GM19463 (cell line): ENCODE measurements around the gene TMEM120B.

Source experiments
- ATAC-seq: cut with Tn5 transposase; IDR thresholded peaks from one replicate; pipeline ENCODE4 v1.9.1; 2021; ENCODE audit warnings: mild to moderate bottlenecking, moderate library complexity; ENCODE audit not compliant: unreplicated experiment

TMEM120B gene

GRCh38 chr12:121770813-121771625, 58.5 kb downstream of the TMEM120B start:
- ATAC-seq = no peak

- ATAC-seq = peak; percentile 85
Observed at GRCh38 chr12:121773011-121773777, 60.6 kb downstream of the TMEM120B start.

DNA sequence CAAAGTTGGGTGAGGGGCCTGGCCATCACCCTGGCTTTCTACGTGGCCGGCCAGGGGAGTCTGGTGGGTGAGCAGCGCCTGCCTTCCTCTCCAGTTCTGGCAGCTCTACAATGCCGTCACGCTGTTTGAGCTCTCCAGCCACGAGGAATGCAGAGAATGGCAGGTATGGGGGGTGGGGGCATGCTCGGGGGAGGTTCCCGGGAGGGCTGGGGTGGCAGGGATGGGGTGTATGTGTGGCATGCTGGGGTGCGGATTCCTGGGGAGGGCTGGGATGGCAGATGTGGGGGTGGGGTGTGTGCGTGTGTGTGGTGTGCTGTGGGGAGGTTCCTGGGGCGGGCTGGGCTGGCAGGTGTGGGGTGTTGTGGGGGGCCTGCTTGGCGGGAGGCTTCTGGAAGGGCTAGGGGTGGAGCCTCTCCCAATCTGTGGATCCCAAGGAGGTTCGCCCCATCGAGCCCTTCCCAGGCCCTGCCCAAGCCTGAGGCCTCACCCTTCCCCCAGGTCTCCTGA, 62.5 kb downstream of the TMEM120B start:
- ATAC-seq = no peak

- ATAC-seq = no peak
Observed at GRCh38 chr12:121775501-121775900, 62.9 kb downstream of the TMEM120B start.

DNA sequence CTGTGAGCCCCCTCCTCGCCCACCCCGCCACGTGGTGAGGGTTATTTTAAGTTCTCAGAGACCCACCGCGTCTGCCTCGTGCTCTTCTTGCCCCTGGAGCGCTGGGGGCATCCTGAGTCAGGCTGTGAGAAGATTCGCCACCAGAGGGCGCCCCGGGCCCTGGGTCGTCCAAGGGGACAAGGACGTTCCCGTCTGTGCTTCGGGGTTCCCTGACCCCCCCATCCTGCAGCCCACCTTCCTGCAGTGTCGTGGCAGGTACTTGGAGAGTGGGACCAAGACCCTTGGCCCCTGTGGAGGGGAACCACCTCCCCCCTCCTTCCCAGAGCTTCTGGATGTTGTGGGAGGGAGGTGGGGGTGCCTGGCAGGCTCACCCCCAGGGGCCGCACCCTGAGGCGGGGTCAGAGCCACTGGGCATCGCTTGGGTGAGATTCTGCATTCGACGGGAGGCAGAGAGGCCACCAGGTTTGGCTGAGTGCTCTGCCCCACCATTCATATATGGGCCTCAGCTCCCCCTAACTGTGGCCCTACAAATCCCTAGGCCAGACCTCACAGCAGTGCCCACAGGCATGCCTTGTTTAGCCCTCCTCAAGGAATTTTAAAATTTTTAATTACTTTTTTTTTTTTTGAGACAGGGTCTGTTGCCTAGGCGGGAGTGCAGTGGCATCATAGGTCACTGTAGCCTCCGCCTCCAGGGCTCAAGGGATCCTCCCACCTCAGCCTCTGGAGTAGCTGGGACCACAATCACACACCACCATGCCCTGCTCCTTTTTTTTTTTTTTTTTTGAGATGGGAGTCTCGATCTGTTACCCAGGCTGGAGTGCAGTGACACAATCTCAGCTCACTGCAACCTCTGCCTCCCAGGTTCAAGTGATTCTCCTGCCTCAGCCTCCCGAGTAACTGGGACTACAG, 63.9 kb downstream of the TMEM120B start:
- no peak for ATAC-seq

DNA sequence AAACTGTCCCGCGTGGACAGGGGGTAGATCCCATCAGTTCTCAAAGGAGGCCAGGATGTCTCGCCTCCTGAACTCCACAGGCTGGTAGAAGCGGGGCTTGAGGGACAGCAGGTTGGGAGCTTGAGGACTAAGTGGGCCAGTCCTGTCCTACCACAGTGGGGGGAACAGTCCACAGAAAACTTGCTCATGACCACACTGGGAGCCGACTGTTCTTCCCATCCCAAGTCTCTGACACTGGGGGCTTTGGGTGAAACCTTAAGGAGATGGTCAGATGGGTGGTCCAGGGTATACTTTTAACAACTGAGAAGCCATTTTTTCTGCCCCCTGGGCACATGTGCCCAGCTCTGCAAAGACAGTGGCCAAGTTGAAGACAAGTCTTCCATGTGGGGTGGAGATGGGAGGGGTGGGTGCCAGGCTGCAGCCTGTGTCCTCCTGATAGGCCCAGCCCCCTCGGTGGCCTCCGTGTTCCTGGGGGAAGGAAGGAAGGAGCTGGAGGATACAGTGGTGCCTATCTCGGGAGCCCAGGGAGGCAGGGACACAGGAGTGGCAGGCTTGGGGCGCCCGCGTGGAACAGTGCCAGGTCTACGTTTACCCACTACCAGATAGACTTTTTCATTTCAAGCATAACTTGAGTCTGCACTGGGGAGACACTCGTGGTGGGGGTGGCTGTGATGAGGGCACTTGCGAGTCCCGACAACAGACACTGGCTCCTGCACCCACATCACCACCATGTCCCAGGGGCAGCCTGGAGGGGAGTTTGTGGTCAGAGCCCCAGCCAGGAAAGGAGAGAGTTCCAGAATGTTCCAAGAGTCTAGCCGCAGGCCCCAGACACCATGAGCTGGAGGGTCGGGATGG, 66.2 kb downstream of the TMEM120B start:
- ATAC-seq = no peak

DNA sequence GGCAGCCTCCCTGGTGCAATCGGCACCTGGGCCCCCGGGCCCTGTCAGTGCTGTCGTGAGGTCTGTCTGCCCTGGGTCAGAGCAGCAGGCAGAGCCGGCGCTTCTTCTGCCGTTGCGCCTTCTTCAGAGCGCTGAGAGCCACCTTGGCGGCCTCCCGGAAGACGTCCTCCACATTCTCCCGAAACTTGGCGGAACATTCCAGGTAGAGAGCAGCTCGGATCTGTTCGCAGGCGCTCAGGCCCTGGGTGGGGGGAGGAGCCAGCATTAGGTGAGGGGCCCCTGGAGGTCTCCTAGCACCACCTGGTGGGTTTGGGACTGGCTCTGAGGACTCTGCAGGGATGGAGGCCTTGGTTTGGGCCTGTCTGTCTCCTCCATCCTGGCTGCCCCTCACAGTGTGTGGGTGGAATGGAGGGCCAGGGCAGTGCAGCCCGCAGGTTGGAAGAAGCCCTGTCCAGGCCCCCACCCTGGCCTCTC, 66.9 kb downstream of the TMEM120B start:
- ATAC-seq = no peak

DNA sequence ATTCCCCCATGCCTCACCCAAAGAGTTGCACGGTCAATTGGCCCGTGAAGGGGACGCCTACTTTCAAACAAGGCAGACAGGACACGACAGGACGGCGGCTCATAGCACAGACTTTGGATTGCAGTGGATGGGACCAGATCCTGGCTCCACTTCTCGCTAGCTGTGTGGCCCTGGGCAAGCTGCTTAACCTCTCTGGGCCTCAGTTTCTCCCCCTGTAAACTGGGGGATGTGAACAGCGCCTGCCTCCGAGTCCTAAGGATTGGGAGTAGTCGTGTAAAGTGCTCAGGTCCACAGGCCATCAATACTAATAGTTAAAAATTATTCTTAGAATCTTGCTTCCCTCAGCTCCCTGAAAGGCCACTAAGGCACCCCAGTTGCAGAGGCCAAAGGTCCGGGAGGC, 67.9 kb downstream of the TMEM120B start:
- ATAC-seq = no peak

- peak; percentile 30 for ATAC-seq
Observed at GRCh38 chr12:121781484-121781997, 69.0 kb downstream of the TMEM120B start.

DNA sequence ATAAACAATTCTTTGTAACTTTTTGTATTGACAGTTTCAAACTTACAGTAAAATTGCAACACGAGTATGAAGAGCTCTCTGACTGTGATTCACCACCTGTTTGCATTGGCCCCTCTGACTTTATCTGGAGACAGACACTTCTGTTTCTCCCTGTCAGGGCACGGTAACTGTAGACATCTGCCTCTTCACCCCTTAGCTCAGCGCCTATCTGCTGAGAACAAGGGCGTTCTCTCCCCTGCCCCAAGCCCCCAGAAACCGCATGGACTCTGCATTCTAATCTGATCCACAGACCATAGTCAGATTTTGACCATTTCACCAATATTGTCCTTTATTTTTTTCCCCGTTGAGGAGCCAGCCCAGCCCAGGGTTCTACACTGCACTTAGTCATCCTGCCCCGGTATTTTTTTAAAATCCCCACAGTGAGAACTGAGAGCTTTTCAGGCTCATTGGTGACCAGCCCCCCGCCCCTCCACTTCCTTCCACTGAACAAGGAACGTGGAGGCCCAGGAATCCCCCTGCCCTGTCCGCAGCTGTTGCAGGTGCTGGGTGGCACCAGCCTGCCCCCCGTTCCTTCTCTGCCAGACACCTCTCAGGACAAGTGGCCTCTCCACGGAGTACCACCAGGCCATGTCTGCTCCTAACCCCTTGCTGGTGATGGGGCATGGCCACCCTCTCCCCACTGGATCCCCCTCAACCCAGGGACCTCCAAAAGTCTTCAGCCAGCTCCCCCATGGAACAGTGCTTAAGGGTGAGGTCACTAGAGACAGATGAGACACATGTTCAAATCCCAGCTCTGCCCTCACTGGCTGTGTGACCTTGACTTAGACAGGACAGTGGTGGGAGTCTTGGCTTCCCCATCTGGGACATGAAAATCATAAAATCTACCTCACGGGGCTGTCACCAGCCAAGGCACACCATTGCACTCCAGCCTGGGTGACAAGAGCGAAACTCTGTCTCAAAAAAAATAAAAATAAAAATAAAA, 69.7 kb downstream of the TMEM120B start:
- peak; percentile 62 for ATAC-seq

DNA sequence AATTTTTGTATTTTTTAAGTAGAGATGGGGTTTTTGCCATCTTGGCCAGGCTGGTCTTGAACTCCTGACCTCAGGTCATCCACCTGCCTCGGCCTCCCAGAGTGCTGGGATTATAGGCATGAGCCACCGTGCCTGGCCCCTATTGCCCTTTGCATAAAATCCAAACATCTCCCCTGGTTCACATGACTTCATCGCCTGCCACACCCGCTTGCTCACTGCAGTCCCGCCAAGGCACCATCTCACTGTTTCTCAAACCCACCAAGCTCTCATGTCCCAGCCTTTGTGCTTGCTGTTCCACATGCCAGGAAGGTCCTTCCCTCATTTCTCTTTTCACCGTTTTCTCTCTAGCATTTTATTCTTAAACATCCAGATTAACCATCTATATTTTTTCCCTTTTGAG, 71.2 kb downstream of the TMEM120B start:
- ATAC-seq = no peak

DNA sequence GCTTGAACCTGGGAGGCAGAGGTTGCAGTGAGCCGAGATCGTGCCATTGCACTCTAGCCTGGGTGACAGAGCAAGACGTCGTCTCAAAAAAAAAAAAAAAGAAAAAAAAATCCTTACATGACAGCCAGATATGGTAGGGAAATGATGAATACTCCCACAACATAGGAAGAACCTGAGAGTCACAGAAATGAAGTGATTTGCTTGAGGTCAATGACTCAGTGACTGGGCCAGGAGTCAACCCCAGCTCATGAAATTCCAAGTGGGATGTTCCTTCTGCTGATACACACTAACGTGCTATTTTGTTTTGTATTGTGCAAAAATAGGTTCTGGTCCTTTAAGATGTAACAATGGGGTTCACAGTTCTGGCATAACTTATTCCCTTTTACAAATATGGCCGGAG, 71.9 kb downstream of the TMEM120B start:
- no peak for ATAC-seq

- ATAC-seq = no peak
Observed at GRCh38 chr12:121786440-121786825, 73.9 kb downstream of the TMEM120B start.

- no peak for ATAC-seq
Observed at GRCh38 chr12:121787063-121788025, 74.8 kb downstream of the TMEM120B start.

- ATAC-seq = no peak
Observed at GRCh38 chr12:121788176-121788818, 75.7 kb downstream of the TMEM120B start.

GRCh38 chr12:121789233-121789781, 76.8 kb downstream of the TMEM120B start:
- ATAC-seq = no peak
